Aorta (tissue), 5 donors: ENCODE measurements around the gene KAT7. TPM values are rescaled to one million over a fixed set of nuclear protein-coding genes. Genes with fewer than 3 reads are reported as not detected.

Source experiments
- ATAC-seq: fragments of 200-7000 bp; cut with Tn5 transposase; one replicate; pipeline ENCODE4 v1.9.1; 2022; ENCODE audit warnings: moderate library complexity; ENCODE audit not compliant: low FRiP score
- DNase-seq, 2 donors: peaks; one replicate each; pipeline ENCODE4 v3.0.0-alpha.2; 2020
- H3K27ac ChIP-seq, 2 donors: one replicate each; pipeline ENCODE4 v1.5.1; 2013; ENCODE audit warnings: low read length in 2 of 2, mild to moderate bottlenecking in 2 of 2, moderate library complexity in 2 of 2, control low read depth in 1 of 2, inconsistent platforms in 1 of 2, low read depth in 1 of 2
- H3K27me3 ChIP-seq, 2 donors: one replicate each; pipeline ENCODE4 v1.6.1; 2013; ENCODE audit warnings: control low read depth in 1 of 2, low read length in 1 of 2, mild to moderate bottlenecking in 1 of 2, moderate library complexity in 1 of 2; ENCODE audit not compliant: insufficient read depth in 2 of 2, control insufficient read depth in 1 of 2
- H3K36me3 ChIP-seq, 2 donors: one replicate each; pipeline ENCODE4 v1.6.1; 2013; ENCODE audit warnings: control low read depth in 1 of 2, low read length in 1 of 2, mild to moderate bottlenecking in 1 of 2; ENCODE audit not compliant: insufficient read depth in 2 of 2, control insufficient read depth in 1 of 2
- H3K4me1 ChIP-seq, 2 donors: one replicate each; pipeline ENCODE4 v1.6.1; 2013; ENCODE audit warnings: low read length in 2 of 2, control low read depth in 1 of 2, mild to moderate bottlenecking in 1 of 2, moderate library complexity in 1 of 2; ENCODE audit not compliant: insufficient read depth in 2 of 2, control insufficient read depth in 1 of 2
- H3K4me3 ChIP-seq, 2 donors: one replicate each; pipeline ENCODE4 v1.5.1; 2013; ENCODE audit warnings: low read length in 2 of 2, control low read depth in 1 of 2, mild to moderate bottlenecking in 1 of 2
- H3K9me3 ChIP-seq: one replicate; pipeline ENCODE4 v1.6.1; 2013; ENCODE audit warnings: mild to moderate bottlenecking, low read length; ENCODE audit not compliant: control insufficient read depth
- WGBS, 2 donors: extraction: QIAGEN DNeasy Blood & Tissue Kit; methylation state at CpG; one replicate each; pipeline ENCODE4 v1.1.7; 2013; 5-methylcytosine and 5-hydroxymethylcytosine counted together
- intact Hi-C, 2 donors: fragments of 100-400 bp; cut with DNase I; formaldehyde crosslinking; loops; one replicate each; pipeline versions ENCODE4 v1.14.2 to v1.15.0; 2022
- polyA plus RNA-seq, 2 donors: library from polyadenylated mRNA; stranded (reverse); fragments of 200-250 nt; gene quantifications; one replicate each; pipeline ENCODE4 v1.2.3, GENCODE V29; 2013
- total RNA-seq, 2 donors: library from RNA; stranded (reverse); fragmentation: NEBNext Ultra II Directional; extraction: Animal tissue kit (Norgen Biotek cat#: 25700); gene quantifications; one replicate each; pipeline ENCODE4 v1.2.1, GENCODE V29; 2021
- donor health status: healthy with polysubstance abuse.
- donor health status: Bipolar disorder and iron deficiency.
- donor health status: DM: no; HTN: no; CAD: no.
- donor health status: DM: no; HTN: no; CAD: no.
- donor health status: DM: yes; HTN: yes; CAD: no.

The KAT7 gene
- total and polyA plus RNA-seq, 4 donors, result 6.1 to 63.9 (median 39.1) TPM

DNA sequence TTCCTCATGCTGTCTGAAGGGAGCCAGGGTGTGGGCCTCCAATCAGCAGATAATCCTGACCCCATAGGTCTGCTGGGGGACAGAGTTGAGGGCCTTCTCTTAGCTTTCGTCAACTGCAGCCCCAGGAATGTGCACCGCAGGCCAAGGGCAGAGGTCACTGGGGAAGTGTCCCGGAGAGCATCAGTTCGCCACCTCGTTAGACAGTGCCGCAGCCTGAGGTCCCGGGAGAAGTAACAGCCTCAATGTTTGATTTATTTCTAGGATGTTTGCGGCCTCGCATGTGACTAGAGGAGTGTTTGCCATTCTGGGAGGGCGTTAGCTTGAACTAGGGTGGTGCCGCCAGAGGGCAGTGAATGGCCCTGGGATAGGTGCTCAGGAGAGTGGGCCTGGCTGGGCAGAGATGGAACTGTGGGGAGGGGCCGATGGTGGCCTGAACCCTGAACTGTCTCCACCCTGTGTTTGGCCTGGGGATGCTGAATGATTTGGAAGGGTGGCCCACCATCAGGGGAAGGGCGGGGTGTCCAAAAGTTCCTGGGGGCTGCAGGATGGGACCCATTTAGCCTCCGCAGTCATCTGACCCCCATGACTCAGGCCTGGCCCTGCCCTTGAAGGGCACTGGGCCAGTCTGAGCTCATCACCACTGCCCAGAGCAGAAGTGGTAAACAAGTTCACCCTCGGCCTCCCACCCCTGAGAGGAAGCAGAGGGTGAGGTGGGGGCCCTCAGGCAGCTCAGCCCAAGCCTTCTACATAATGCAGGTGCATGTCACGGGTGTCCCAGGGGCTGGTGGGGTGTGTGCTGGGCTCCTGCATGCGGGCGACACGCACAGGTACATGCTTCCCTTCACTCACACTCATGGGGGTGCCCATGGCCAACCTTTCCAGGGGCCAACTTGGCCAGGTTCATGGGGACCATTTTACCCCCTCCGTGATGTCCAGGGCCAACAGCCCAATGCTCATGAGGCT lies 71.8 kb downstream of the KAT7 start:
- Histone ChIP-seq H3K9me3 (no peaks in the 10 kb centered on the region), H3K27ac (no peak overlapping the region), H3K4me1 (no peaks in the 10 kb centered on the region), H3K36me3 (no peaks in the 10 kb centered on the region), H3K27me3 (no peaks in the 10 kb centered on the region), H3K4me3 (no peak overlapping the region)
- intact Hi-C loops, result loop anchor here in 1 of 2 donors (2.0 kb wide), 1 partner anchor 139 kb away; no protein-coding TSS in a partner anchor
- DNase-seq (no peak), ATAC-seq (peak; percentile 17)
- 84 to 85% methylated on average over 19 to 20 of the region's 20 CpGs for WGBS, 2 donors

DNA sequence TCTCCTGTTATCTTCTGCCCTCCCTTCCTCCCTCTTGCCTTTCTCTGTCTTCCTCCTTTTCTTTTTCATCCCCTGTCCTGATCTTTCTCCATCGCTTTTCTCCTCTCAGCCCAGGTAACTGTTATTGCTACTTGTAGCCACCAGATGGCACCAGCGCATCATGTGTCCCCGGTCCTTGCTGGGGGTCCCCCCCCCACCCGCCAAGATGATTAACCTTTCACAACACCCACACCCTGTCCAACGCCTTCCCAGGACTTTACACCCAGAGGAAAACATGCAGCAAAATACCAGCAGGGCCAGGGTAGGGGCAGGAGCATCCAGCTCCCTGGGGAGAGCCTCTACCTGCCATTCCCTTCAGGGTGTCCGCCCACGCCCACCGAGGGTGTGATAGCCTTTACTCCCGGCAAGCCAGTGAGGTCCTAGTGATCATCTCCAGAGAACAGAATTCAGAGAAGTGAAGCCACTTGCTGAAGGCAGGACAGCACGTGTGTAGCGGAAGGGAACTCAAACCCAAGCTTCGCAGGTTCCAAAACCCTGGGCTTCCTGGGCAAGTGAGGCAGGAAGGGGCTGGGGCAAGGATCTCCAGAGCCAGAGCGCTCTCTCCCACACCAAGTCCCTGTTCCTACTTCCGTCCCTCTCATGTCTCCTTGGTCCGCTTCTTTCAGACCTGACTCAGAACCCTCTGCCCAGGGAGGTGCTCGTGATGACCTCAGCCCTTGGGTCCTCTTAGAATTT lies 72.8 kb downstream of the KAT7 start:
- Histone ChIP-seq H3K9me3 (no peaks in the 10 kb centered on the region), H3K36me3 (no peaks in the 10 kb centered on the region), H3K27me3 (no peaks in the 10 kb centered on the region), H3K27ac (no peak overlapping the region), H3K4me3 (no peak overlapping the region), H3K4me1 (no peaks in the 10 kb centered on the region)
- intact Hi-C loops, result loop anchor here (1.0 to 2.0 kb wide), 2 partner anchors 137 kb away; no protein-coding TSS in a partner anchor
- no peak for ATAC-seq
- DNase-seq, result no peak
- WGBS, 2 donors, result 37 to 43% methylated on average over 16 of the region's 16 CpGs

DNA sequence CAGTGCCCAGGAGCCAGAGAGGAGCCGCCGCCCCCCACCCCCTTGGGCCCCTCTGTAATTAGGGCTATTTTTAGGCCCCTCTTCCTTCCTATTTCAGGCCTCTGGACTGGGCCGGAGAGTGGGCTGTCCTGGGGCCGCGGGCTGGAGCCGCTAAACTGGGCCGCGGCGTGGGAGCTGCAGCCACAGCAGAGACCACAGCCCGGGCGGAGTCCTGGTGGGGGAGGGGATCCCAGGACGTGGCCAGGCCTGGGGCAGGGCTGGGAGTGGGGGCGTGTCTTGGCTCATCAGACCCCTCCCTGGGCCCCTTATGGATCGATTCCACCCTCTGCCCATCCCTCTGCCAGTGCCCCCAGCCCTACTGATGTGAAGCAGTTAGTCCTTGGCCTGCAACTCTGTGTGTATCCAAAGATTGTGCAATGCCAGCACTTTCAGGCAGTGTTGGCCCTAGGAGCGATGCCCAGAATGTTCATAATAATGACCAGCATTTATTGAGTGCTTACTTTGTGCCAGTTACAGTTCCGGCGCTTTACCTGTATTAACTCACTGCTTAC lies 74.4 kb downstream of the KAT7 start:
- DNase-seq (no peak), ATAC-seq (no peak)
- intact Hi-C loops, result no loop called here
- no peak overlapping the region for H3K27ac ChIP-seq
- no peaks in the 10 kb centered on the region for H3K27me3 ChIP-seq
- 49 to 50% methylated on average over 16 to 17 of the region's 17 CpGs for WGBS, 2 donors
- H3K36me3 ChIP-seq, result no peaks in the 10 kb centered on the region
- H3K4me1 ChIP-seq, result no peaks in the 10 kb centered on the region
- H3K4me3 ChIP-seq, result no peak overlapping the region
- no peaks in the 10 kb centered on the region for H3K9me3 ChIP-seq

- 42 to 52% methylated on average over 1 of the region's 1 CpG for WGBS, 2 donors
- Histone ChIP-seq H3K4me1 (no peaks in the 10 kb centered on the region), H3K27ac (no peak overlapping the region), H3K27me3 (no peaks in the 10 kb centered on the region), H3K36me3 (no peaks in the 10 kb centered on the region), H3K4me3 (no peak overlapping the region), H3K9me3 (no peaks in the 10 kb centered on the region)
- DNase-seq, result no peak
- ATAC-seq, result no peak
- intact Hi-C loops, result no loop called here
Observed at GRCh38 chr17:49866019-49866380, 77.5 kb downstream of the KAT7 start.

GRCh38 chr17:49866882-49867413 lies 78.5 kb downstream of the KAT7 start:
- H3K4me3 ChIP-seq, result no peak overlapping the region
- DNase-seq (no peak), ATAC-seq (no peak)
- H3K27ac ChIP-seq, result no peak overlapping the region
- H3K4me1 ChIP-seq, result no peaks in the 10 kb centered on the region
- no peaks in the 10 kb centered on the region for H3K9me3 ChIP-seq
- intact Hi-C loops, result no loop called here
- WGBS, 2 donors, result 82 to 97% methylated on average over 3 of the region's 3 CpGs
- H3K27me3 ChIP-seq, result no peaks in the 10 kb centered on the region
- no peaks in the 10 kb centered on the region for H3K36me3 ChIP-seq

DNA sequence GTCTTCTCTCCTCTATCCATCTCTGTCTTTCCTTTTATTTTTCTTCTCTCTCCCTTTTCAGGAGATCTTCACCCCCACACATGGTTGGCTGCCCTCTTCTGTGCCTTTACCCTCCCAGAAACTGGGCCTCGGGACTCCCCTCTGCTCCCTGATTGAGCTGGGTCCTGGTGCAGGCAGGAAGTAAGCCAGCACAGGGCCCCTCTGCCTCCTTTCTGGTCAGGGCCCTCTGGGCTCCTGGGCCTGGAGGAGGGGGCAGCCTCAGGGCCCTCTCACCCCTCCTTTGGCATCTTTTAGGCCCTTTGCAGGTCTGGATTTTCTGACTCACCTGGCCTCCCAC lies 80.5 kb downstream of the KAT7 start:
- H3K36me3 ChIP-seq, result no peaks in the 10 kb centered on the region
- no peak for ATAC-seq
- intact Hi-C loops, result no loop called here
- H3K27ac ChIP-seq, result no peak overlapping the region
- no peak for DNase-seq
- 67 to 71% methylated on average over 1 of the region's 1 CpG for WGBS, 2 donors
- no peak overlapping the region for H3K4me3 ChIP-seq
- no peaks in the 10 kb centered on the region for H3K9me3 ChIP-seq
- no peaks in the 10 kb centered on the region for H3K4me1 ChIP-seq
- no peaks in the 10 kb centered on the region for H3K27me3 ChIP-seq

DNA sequence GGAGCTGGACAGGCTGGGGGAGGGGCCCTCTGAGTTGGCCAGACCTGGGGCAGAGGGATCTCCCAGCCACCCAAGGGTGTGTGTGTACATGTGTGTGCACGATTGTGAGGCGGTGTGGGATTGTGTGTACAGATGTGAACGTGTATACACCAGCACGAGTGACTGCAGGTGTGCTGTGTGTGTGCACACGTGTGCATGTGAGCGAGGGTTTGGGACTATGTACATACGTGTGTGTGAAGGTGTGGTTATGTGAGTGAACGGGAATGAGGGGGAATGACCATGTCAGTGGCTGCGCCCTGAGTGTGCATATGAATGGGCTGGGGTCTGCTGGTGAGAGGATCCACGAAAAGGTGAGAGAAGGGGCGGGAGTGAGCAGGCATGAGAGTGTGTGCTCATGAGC lies 81.8 kb downstream of the KAT7 start:
- Histone ChIP-seq H3K4me3 (no peak overlapping the region), H3K27me3 (no peaks in the 10 kb centered on the region), H3K4me1 (no peaks in the 10 kb centered on the region), H3K9me3 (no peaks in the 10 kb centered on the region), H3K27ac (no peak overlapping the region), H3K36me3 (no peaks in the 10 kb centered on the region)
- 89 to 93% methylated on average over 11 of the region's 11 CpGs for WGBS, 2 donors
- ATAC-seq (no peak), DNase-seq (no peak)
- intact Hi-C loops, result no loop called here

- DNase-seq, result no peak
- no peaks in the 10 kb centered on the region for H3K27me3 ChIP-seq
- H3K27ac ChIP-seq, result no peak overlapping the region
- no peaks in the 10 kb centered on the region for H3K4me1 ChIP-seq
- H3K36me3 ChIP-seq, result no peaks in the 10 kb centered on the region
- 38 to 44% methylated on average over 7 of the region's 7 CpGs for WGBS, 2 donors
- no peak overlapping the region for H3K4me3 ChIP-seq
- no peak for ATAC-seq
- intact Hi-C loops, result no loop called here
- no peaks in the 10 kb centered on the region for H3K9me3 ChIP-seq
Observed at GRCh38 chr17:49871211-49871610, 82.7 kb downstream of the KAT7 start.
